ENCODE results near the gene NUP93.

GRCh38 chr16:56849690-56850680 is 120.1 kb downstream of the NUP93 start:
- TF ChIP-seq, protein P1, sequence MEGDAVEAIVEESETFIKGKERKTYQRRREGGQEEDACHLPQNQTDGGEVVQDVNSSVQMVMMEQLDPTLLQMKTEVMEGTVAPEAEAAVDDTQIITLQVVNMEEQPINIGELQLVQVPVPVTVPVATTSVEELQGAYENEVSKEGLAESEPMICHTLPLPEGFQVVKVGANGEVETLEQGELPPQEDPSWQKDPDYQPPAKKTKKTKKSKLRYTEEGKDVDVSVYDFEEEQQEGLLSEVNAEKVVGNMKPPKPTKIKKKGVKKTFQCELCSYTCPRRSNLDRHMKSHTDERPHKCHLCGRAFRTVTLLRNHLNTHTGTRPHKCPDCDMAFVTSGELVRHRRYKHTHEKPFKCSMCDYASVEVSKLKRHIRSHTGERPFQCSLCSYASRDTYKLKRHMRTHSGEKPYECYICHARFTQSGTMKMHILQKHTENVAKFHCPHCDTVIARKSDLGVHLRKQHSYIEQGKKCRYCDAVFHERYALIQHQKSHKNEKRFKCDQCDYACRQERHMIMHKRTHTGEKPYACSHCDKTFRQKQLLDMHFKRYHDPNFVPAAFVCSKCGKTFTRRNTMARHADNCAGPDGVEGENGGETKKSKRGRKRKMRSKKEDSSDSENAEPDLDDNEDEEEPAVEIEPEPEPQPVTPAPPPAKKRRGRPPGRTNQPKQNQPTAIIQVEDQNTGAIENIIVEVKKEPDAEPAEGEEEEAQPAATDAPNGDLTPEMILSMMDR (IDR thresholded peaks at IDR 0.05 in 8 of 11, conservative IDR thresholded peaks at IDR 0.05 in 3 of 11) = no peak
- TF ChIP-seq POLR2AphosphoS5 (IDR thresholded peaks at IDR 0.05) (no peak), POLR2A (IDR thresholded peaks at IDR 0.05) (no peak)

Measured in spleen (tissue), 7 donors.